ENCODE measurements around the gene CD302.
"Not testable (repeated sequence)": the region's sequence is repeated elsewhere in the genome, so short reads cannot be mapped to it uniquely, and the experiment has no call there.

The CD302 gene, protein sequence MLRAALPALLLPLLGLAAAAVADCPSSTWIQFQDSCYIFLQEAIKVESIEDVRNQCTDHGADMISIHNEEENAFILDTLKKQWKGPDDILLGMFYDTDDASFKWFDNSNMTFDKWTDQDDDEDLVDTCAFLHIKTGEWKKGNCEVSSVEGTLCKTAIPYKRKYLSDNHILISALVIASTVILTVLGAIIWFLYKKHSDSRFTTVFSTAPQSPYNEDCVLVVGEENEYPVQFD

GRCh38 chr2:159797543-159798375, at the start of gene CD302:
CD302 (minus strand) TSS chr2:159798208; CDS start chr2:159798198, 10 bp downstream.
- H3K27ac Mint-ChIP-seq, result peak within 1 kb of the TSS; percentile 31
- ATAC-seq (peak; percentile 73), DNase-seq (peak; percentile 64)
- peaks cover 23% of the 10 kb centered on the region for H3K4me1 Mint-ChIP-seq
- peak within 1 kb of the TSS; percentile 66 for H3K4me3 Mint-ChIP-seq
- peaks cover 17% of the 10 kb centered on the region for H3K27me3 Mint-ChIP-seq
- peaks cover 3% of the 10 kb centered on the region for H3K36me3 Mint-ChIP-seq (ENCODE audit: low read depth)
- H3K9me3 Mint-ChIP-seq, result no peaks in the 10 kb centered on the region

GRCh38 chr2:159846564-159846963, 48.6 kb upstream of the CD302 start:
- no peak for ATAC-seq
- Mint-ChIP-seq H3K36me3 (ENCODE audit: low read depth) (peaks cover 22% of the 10 kb centered on the region), H3K9me3 (no peaks in the 10 kb centered on the region), H3K27me3 (no peaks in the 10 kb centered on the region), H3K27ac (no peak overlapping the region), H3K4me3 (no peak overlapping the region), H3K4me1 (peaks cover 2% of the 10 kb centered on the region)
- no peak for DNase-seq

DNA sequence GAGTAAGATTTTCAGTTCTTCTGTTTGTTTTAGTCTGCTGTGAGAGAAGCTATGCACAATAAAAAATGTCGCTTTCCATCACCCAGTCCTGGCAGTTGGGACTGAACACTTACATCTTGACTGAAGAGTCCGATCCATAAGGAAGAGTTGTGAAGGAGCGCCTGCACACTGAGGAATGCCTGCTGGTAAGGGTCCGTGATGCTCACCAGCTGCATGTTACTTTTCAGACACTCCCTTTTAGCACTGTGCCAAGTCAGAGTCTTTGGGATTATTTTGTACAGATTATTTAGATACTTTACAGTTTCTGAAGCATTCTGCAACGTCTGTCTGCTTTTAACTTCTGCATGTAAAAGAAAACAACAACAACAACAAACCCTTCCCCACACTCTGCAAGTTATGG, 42.6 kb upstream of the CD302 start:
- no peak overlapping the region for H3K27ac Mint-ChIP-seq
- no peak for ATAC-seq
- peaks cover 19% of the 10 kb centered on the region for H3K36me3 Mint-ChIP-seq (ENCODE audit: low read depth)

DNA sequence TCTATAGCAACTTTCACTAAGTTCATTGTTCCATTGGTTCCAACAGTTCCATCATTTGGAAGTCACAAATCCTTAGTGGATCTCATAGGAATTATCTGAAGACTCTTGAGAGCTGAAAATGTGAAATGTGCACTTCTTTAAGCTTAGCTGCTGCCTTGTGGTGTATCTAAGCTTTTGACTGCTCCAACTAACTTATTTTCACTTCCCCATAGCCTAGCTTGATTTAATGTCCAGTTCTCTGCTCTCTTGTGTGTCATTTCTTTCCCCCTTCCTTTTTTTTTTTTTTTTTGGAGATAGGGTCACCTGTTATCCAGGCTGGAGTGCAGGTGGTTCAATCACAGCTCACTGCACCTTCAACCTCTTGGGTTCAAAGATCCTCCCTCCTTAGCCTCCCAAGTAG, 34.9 kb upstream of the CD302 start:
- Mint-ChIP-seq H3K9me3 (no peaks in the 10 kb centered on the region), H3K36me3 (ENCODE audit: low read depth) (peaks cover 34% of the 10 kb centered on the region), H3K27ac (no peak overlapping the region), H3K4me1 (no peaks in the 10 kb centered on the region), H3K4me3 (no peak overlapping the region), H3K27me3 (no peaks in the 10 kb centered on the region)
- no peak for ATAC-seq
- no peak for DNase-seq

More for the DNA sequence above, 42.6 kb upstream of the CD302 start:
- no peak overlapping the region for H3K4me3 Mint-ChIP-seq
- no peak for DNase-seq
- H3K27me3 Mint-ChIP-seq, result no peaks in the 10 kb centered on the region
- H3K9me3 Mint-ChIP-seq, result no peaks in the 10 kb centered on the region
- H3K4me1 Mint-ChIP-seq, result peaks cover 2% of the 10 kb centered on the region

- Mint-ChIP-seq H3K4me1 (no peaks in the 10 kb centered on the region), H3K27ac (no peak overlapping the region), H3K27me3 (no peaks in the 10 kb centered on the region), H3K9me3 (no peaks in the 10 kb centered on the region), H3K36me3 (ENCODE audit: low read depth) (peaks cover 42% of the 10 kb centered on the region), H3K4me3 (no peak overlapping the region)
- ATAC-seq (no peak), DNase-seq (no peak)
Observed at GRCh38 chr2:159832026-159832425, 34.0 kb upstream of the CD302 start.

- Mint-ChIP-seq H3K36me3 (ENCODE audit: low read depth) (peaks cover 64% of the 10 kb centered on the region), H3K4me1 (no peaks in the 10 kb centered on the region), H3K4me3 (no peak overlapping the region), H3K27me3 (no peaks in the 10 kb centered on the region), H3K27ac (no peak overlapping the region), H3K9me3 (no peaks in the 10 kb centered on the region)
- no peak for DNase-seq
- no peak for ATAC-seq
Observed at GRCh38 chr2:159829376-159829775, 31.4 kb upstream of the CD302 start.

DNA sequence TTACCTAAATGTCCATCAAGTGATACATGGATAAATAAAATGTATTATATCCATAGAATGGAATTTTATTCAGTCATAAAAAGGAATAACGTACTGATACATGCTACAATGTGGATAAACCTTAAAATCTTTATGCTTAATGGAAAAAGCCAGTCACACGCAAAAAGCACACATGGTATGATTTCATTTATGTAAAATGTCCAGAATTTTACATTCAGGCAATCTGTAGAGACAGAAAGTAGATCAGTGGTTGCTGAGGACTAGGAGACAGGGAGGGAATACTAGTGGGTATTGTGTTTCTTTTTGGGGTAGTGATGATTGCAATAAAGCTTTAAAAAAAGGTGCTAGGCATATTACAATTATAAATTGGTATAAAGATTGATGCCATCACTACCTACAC, 30.7 kb upstream of the CD302 start:
- Mint-ChIP-seq H3K27me3 (no peaks in the 10 kb centered on the region), H3K4me3 (no peak overlapping the region), H3K27ac (no peak overlapping the region), H3K4me1 (no peaks in the 10 kb centered on the region), H3K9me3 (no peaks in the 10 kb centered on the region), H3K36me3 (ENCODE audit: low read depth) (peaks cover 63% of the 10 kb centered on the region)
- ATAC-seq (no peak), DNase-seq (no peak)

DNA sequence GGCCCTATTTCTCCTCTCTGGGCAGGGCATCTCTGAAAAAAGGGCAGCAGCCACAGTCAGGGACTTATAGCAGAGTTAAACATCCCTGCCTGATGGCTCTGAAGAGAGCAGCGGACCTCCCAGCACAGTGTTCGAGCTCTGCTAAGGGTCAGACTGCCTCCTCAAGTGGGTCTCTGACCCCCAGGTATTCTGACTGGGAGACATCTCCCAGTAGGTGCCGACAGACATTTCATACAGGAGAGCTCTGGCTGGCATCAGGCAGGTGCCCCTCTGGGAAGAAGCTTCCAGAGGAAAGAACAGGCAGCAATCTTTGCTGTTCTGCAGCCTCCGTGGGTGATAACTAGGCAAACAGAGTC, 24.4 kb upstream of the CD302 start:
- H3K27me3 Mint-ChIP-seq, H3K4me1 Mint-ChIP-seq, H3K9me3 Mint-ChIP-seq, H3K27ac Mint-ChIP-seq, H3K4me3 Mint-ChIP-seq, DNase-seq, ATAC-seq: not testable (repeated sequence)
- H3K36me3 Mint-ChIP-seq (ENCODE audit: low read depth), result peaks cover 69% of the 10 kb centered on the region

GRCh38 chr2:159821775-159822477, 23.9 kb upstream of the CD302 start:
- not testable (repeated sequence) for H3K27ac Mint-ChIP-seq, H3K4me1 Mint-ChIP-seq, ATAC-seq, H3K9me3 Mint-ChIP-seq, DNase-seq, H3K27me3 Mint-ChIP-seq, H3K4me3 Mint-ChIP-seq
- H3K36me3 Mint-ChIP-seq (ENCODE audit: low read depth), result peaks cover 68% of the 10 kb centered on the region

DNA sequence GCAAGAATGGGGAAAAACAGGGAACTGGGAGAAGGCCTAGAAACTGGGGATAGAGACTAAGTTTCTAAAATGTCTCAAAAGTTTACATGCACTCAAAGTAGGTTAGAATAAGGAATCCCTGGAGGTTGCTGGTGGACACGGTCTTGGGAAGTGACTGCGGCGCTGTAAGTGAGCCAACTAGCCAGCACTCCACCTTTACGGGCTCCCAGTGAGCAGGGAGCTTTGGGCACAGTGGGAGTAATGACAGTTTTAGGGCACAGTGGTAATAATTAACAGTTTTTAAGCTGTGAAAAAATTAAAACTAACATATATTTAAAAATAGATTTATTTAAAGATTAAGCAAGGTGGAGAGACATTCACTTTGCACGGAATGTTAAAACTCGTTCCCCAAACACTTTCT, 20.9 kb upstream of the CD302 start:
- Mint-ChIP-seq H3K27me3 (no peaks in the 10 kb centered on the region), H3K4me1 (peaks cover 2% of the 10 kb centered on the region), H3K36me3 (ENCODE audit: low read depth) (peaks cover 54% of the 10 kb centered on the region), H3K4me3 (no peak overlapping the region), H3K9me3 (no peaks in the 10 kb centered on the region), H3K27ac (no peak overlapping the region)
- DNase-seq (no peak), ATAC-seq (no peak)

DNA sequence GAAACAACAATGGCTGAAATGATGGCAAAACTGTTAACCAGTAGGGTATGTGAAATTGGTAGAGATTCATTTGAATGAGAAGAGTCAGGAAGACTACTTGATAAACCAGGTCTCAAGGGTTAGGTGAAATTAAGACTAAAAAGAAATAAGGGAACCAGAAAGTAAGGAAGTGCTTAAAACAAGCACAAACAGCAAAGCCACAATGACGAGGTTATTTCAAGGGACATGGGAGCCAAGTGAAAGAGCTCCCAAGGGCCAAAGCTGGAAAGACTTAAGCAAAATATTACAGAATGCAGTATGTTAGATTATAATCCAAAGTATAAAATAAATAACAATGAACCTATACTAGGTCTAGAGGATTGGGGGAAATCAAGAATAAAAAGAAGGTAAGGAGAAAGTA, 19.3 kb upstream of the CD302 start:
- Mint-ChIP-seq H3K27me3 (no peaks in the 10 kb centered on the region), H3K27ac (no peak overlapping the region), H3K36me3 (ENCODE audit: low read depth) (peaks cover 53% of the 10 kb centered on the region), H3K4me3 (no peak overlapping the region), H3K4me1 (peaks cover 2% of the 10 kb centered on the region), H3K9me3 (no peaks in the 10 kb centered on the region)
- DNase-seq (no peak), ATAC-seq (no peak)

DNA sequence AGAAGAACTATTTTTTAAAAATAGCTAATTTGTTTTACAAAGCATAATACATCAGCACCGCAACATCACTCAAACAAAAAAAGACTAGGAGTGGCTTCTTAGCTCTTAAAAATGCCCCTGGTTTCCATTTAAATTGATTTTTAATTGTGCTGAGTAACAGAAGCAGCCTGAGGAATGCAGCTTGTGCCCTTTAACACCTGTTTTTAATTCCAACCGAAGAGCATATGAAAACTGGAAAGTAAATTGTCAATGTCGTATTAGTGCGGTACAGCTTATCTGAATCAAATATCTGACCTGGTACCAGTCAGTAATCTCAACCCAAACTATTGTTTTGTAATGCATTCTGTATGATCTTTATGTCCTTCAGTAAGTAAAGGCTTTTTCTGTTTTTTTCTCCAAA, 13.2 kb upstream of the CD302 start:
- ATAC-seq (no peak), DNase-seq (no peak)
- no peaks in the 10 kb centered on the region for H3K9me3 Mint-ChIP-seq
- H3K4me1 Mint-ChIP-seq, result no peaks in the 10 kb centered on the region
- no peak overlapping the region for H3K4me3 Mint-ChIP-seq
- H3K36me3 Mint-ChIP-seq (ENCODE audit: low read depth), result peaks cover 45% of the 10 kb centered on the region
- no peak overlapping the region for H3K27ac Mint-ChIP-seq
- H3K27me3 Mint-ChIP-seq, result no peaks in the 10 kb centered on the region

DNA sequence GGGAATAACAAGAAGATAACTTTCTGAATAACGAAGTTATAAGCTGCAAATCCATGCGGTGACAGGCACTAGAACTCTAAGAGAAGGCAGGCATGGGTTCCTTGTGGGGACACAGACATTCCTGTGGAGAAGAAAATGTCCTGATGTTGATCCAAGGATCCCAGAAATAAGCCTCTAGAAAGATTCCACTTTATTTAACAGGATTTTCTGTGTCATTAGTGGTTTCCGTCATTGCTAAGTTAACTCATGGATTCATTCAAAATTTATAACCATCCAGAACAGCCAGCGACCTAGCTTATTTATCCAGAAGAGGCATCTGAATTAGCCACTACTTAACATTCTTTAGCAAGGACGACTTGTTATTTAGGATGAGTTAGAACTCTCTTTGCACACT, 10.0 kb upstream of the CD302 start:
- Mint-ChIP-seq H3K4me1 (peaks cover 5% of the 10 kb centered on the region), H3K27me3 (no peaks in the 10 kb centered on the region)

DNA sequence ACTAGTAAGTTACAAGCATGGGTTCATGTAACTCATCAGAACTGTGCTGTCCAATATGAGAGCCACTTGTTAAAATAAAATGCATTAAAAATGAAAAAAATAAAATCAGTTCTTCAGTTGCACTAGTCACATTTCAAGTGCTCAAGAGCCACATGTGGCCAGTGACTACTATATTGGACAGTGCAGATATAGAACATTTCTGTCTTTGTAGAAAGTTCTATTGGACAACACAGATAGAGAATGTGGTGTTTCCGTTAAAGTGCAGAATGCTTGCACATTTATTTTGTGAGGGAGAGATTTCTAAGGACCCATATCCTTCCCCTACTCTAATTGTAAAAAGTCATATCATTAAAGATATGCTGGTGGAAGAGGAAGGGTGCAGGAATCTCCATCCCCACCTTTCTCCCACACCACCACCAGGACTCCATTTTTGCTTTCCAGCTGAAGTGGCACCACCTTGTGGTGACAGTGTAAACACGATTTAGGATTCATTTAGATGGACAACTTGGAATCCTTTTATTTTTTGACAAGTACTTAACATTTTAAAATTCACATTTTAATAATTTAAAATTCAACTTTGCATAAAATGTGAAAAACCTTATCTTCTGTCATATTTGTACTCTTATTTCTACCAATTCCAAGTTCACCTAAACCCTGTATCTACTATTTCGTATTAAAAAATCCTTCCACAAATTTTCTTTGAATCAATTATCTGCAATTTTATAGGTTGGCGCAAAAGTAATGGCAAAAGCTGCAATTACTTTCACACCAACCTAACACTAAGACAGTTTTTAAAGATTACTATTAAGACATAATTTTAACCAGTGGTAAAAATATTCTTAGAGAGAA, 9.4 kb upstream of the CD302 start:
- no peak overlapping the region for H3K4me3 Mint-ChIP-seq
- no peak for ATAC-seq

More for the DNA sequence above, 10.0 kb upstream of the CD302 start:
- ATAC-seq, result no peak
- H3K27ac Mint-ChIP-seq, result no peak overlapping the region
- DNase-seq, result no peak
- H3K9me3 Mint-ChIP-seq, result no peaks in the 10 kb centered on the region
- no peak overlapping the region for H3K4me3 Mint-ChIP-seq
- H3K36me3 Mint-ChIP-seq (ENCODE audit: low read depth), result peaks cover 40% of the 10 kb centered on the region

More for the DNA sequence above, 9.4 kb upstream of the CD302 start:
- Mint-ChIP-seq H3K36me3 (ENCODE audit: low read depth) (peaks cover 35% of the 10 kb centered on the region), H3K4me1 (peaks cover 8% of the 10 kb centered on the region), H3K27ac (no peak overlapping the region), H3K27me3 (no peaks in the 10 kb centered on the region), H3K9me3 (no peaks in the 10 kb centered on the region)
- peak; percentile 10 for DNase-seq

Data from activated naive CD8-positive, alpha-beta T cell treated with anti-CD3 and anti-CD28 coated beads, Interleukin-2, amount 50 U/mL, for 24 hours (primary cell).